GM12873 (cell line): ENCODE data around the gene DNAI4.

Experiments
- TF ChIP-seq, protein P1 (sequence below): IDR thresholded peaks from 2 replicates; pipeline ENCODE4 v1.5.1; 2012; ENCODE audit warnings: low read depth, mild to moderate bottlenecking, moderate library complexity, low read length, control low read depth; ENCODE audit not compliant: insufficient read depth; ENCODE audit errors: missing control alignments

DNAI4 gene

DNA sequence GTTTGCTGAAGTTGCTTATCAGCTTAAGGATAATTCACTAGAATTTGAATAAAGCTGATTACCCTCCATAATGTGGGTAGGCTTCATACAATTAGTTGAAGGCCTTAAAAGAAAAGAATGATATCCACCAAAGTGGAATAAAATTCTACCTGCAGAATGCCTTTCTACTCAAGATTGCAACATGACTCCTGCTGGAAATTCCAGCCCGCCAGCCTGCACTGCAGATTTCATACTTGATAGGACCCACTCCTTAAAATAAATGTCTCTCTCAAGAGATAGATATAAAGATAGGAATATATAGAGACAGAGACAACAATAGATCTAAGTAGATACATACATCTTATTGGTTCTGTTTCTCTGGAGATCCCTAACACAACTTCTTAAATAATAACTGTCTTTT, 99.9 kb downstream of the DNAI4 start:
- TF ChIP-seq, protein P1, sequence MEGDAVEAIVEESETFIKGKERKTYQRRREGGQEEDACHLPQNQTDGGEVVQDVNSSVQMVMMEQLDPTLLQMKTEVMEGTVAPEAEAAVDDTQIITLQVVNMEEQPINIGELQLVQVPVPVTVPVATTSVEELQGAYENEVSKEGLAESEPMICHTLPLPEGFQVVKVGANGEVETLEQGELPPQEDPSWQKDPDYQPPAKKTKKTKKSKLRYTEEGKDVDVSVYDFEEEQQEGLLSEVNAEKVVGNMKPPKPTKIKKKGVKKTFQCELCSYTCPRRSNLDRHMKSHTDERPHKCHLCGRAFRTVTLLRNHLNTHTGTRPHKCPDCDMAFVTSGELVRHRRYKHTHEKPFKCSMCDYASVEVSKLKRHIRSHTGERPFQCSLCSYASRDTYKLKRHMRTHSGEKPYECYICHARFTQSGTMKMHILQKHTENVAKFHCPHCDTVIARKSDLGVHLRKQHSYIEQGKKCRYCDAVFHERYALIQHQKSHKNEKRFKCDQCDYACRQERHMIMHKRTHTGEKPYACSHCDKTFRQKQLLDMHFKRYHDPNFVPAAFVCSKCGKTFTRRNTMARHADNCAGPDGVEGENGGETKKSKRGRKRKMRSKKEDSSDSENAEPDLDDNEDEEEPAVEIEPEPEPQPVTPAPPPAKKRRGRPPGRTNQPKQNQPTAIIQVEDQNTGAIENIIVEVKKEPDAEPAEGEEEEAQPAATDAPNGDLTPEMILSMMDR, result no peak

DNA sequence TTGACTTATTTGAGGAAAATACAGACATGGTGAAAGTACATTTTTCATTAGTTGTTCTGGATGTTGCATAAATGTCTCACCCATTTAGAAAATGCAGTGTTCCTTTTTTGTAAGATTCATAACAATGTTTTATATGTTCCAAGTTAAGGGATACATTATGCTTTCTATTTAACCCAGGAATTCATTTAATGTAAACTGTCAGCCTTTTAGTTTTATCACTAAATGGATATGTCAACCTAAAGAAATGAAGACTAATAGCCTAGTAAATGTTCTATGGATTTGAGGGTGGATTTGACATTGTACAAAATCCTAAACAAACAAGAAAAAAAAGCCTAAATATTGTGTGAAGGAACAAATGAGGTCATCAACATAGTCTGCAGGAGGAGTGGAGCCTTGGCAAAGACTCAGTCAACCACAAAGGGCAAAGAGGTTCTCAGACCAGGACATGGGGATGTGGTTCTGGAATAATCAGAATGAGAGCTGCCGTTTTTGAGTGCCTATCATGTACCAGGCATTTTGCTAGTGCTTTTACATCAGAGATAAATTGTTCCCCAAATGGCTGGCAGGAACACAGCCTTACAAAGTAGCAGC, 114.8 kb downstream of the DNAI4 start:
- TF ChIP-seq, protein P1, result no peak

DNA sequence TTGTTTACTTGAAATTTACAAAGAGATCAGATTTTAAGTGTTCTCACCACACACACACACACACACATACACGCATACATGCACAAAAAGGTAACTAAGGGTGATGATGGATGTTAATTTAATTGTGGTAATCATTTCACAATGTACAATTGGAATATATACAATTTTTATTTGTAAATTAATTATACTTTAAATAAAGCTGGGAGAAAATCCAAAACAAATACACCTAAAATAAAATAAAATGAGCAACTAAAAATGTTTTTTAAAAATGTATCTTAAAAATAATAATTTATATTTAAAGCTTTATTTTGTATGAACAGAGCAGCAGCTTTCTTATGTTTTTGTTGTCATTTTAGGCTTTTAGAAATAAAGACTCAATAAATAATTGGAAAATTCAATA, 115.4 kb downstream of the DNAI4 start:
- TF ChIP-seq, protein P1, result no peak

DNA sequence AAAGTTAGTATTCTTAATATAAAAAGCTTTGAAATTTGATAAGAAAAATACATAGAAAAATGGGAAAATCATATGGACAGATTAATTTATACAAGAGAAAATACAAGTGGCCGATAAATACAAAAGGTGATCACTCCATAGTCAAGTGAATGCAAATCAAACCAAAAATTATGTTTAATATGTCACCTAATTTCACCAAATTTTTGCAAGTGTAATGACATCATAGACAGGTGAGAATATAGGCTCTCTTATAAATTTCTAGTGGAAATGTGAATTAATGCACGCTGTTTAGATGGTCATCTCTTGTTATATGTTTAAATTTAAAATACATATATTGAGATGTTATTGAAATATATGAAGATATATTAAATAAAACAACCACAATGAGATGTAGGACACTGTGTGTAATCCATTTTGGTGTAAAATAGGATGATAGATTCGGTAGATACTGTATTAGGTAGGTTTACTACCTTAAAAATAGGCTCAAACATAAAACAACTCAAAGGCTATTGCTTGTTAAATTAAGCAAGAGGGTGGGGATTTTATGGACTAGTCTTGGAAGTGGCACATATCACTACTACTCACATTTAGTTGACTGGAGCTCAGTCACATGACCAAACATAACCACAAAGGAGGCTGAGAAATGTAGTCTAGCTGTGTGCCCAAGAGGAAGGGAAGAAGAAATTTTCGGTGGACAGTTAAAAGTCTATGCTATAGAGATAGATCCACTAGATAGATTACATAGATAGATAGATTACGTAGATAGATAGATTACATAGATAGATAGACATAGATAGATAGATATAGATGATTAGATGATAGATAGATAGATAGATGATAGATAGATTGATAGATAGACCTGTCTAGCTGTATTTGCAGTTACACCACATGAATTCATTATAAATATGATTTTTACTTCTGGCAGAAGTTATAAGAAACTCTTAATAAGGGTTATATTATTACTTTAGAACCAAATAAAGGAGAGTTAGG, 132.7 kb downstream of the DNAI4 start:
- TF ChIP-seq, protein P1, result no peak

DNA sequence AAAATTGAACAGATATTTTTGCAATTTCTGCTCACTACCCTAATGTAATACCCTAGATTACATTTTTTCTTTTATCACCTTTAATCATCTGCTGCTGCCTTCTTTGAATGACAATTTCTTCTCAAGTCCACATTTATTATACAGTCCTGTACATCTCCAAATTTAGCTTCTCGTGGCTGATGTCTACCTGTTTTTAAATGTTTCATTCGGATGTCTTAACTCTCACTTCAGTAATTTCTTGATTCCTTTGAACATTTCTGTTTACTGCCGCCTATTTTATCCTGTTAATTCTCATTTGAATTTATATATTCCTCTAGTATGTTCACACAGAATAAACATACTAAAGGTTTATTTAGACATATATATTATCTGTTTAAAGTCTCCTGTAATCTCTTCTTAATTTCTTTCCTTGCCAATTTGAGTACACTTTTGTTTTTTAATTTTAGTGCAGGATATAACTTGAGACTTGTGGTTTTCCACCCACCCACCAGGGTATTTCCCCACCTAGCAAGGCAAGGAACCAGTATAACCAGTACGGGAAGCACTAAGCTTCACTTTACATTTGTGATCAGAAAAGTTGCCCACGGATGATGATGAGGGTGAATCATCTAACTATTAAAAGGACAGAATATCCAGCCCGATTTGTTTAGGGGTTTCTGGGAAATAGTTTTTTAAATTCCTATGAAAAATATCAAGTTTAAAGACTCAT, 136.3 kb downstream of the DNAI4 start:
- TF ChIP-seq, protein P1, result no peak

DNA sequence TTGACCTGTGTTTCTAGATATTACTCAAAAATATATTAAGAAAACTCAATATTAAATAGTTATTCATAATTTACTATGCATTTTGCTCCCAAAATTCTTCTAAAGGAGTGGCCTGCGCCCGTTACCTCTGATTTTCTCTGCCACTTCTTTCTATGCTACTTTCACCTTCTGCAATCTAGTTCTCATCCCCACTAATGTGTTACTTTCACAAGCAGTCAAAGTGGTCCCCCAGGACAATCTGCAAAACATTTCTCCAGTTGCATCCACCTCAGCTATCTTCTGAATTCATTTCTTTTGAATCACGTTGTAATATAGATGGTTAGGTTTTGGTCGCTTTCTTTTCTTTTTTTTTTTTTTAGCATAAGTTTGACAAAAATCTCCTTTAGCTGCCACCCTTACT, 137.0 kb downstream of the DNAI4 start:
- TF ChIP-seq, protein P1, result no peak
